Measurements from ENCODE around the gene SEMA3G.

DNA sequence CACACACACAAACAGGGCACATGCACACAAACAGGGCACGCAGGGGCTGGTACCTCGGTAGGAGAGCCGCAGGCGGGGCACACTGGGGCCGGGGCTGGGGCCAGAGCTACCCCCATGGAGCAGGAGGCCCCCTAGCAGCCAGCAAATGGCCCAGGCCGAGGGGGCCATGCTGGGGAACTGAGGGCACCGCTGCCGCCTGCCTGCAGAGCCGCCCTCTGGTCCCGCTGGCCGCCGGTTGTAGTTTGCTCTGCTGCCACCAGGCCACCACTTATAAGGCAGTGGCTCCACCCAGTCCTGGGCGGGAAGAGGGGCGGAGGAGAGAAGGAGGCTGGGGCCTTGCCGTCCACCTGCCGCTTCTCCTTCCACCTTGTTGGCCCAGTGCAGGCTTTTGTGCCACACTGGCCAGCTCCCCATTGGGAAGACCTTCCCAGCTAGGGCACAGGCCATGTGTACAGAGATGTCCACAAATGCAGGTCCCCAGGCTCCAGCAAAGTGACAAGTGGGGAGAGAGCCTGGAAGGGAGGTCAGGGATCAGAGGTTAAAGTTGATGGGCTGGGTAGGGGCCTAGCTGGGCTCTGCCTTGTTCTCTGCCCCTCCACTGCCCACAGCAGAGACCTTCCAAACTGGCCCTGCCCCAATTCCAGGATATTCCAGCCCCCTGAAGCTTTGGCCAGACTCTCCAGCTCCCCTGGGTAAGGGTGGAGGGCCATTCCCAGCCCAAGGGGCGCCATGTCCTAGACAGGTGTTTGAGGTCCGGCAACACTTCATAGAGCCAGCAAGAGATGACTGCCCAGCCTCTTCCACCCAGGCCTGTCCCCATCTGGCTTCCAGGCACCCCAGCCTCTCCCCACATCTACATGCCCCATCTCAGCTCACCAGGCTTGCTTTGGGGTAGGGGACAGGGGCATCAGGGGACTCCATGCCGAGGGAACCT lies at the start of gene SEMA3G:
- TF ChIP-seq, protein P1, sequence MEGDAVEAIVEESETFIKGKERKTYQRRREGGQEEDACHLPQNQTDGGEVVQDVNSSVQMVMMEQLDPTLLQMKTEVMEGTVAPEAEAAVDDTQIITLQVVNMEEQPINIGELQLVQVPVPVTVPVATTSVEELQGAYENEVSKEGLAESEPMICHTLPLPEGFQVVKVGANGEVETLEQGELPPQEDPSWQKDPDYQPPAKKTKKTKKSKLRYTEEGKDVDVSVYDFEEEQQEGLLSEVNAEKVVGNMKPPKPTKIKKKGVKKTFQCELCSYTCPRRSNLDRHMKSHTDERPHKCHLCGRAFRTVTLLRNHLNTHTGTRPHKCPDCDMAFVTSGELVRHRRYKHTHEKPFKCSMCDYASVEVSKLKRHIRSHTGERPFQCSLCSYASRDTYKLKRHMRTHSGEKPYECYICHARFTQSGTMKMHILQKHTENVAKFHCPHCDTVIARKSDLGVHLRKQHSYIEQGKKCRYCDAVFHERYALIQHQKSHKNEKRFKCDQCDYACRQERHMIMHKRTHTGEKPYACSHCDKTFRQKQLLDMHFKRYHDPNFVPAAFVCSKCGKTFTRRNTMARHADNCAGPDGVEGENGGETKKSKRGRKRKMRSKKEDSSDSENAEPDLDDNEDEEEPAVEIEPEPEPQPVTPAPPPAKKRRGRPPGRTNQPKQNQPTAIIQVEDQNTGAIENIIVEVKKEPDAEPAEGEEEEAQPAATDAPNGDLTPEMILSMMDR (conservative IDR thresholded peaks at IDR 0.05; ENCODE audit: low read depth, low read length), result no peak
- TF ChIP-seq EZH2 (IDR thresholded peaks at IDR 0.05; ENCODE audit: borderline replicate concordance, low read depth, low read length, poor library complexity, severe bottlenecking), result no peak
